BJ (cell line): ENCODE measurements around the gene DUSP16. TPM values are rescaled to one million over a fixed set of nuclear protein-coding genes. Genes with fewer than 3 reads are reported as not detected.

Source experiments
- CTCF ChIA-PET: fragments of 350-600 bp; formaldehyde crosslinking; extraction: SDS; loops from one replicate; lab custom pipeline; 2021; ENCODE audit warnings: antibody characterized with exemption, inconsistent platforms; lab: Yijun Ruan, JAX
- POLR2A ChIA-PET: fragments of 300-600 bp; sonication (Branson Sonifier 250); formaldehyde crosslinking; extraction: SDS; loops from one replicate; lab custom pipeline; 2021; ENCODE audit warnings: antibody characterized with exemption; lab: Charles Lee
- DNase-seq: peaks from one replicate; pipeline ENCODE4 v3.0.0-alpha.2; 2011; ENCODE audit warnings: low read depth
- H3K27me3 ChIP-seq: 2 replicates; pipeline ENCODE4 v1.6.0; 2011; ENCODE audit warnings: low read length; ENCODE audit not compliant: control insufficient read depth, insufficient read depth
- H3K36me3 ChIP-seq: 2 replicates; pipeline ENCODE4 v1.5.1; 2011; ENCODE audit warnings: low read length; ENCODE audit not compliant: control insufficient read depth, insufficient read depth
- H3K4me3 ChIP-seq: 2 replicates; pipeline ENCODE4 v1.5.1; 2011; ENCODE audit warnings: low read depth, mild to moderate bottlenecking, control low read depth, low read length
- polyA plus RNA-seq: library from polyadenylated mRNA; depleted of rRNA; stranded (reverse); fragments of >200 nt; gene quantifications from 2 replicates; pipeline ENCODE4 v1.2.3, GENCODE V29; 2011
- TF ChIP-seq, protein P1 (sequence below): IDR thresholded peaks from 2 replicates; pipeline ENCODE4 v1.5.1; 2011; ENCODE audit warnings: low read depth, mild to moderate bottlenecking, control low read depth, inconsistent platforms, low read length, moderate library complexity; ENCODE audit not compliant: insufficient read depth

DUSP16 gene
- polyA plus RNA-seq, 1 experiment: 5.5 TPM

DNA sequence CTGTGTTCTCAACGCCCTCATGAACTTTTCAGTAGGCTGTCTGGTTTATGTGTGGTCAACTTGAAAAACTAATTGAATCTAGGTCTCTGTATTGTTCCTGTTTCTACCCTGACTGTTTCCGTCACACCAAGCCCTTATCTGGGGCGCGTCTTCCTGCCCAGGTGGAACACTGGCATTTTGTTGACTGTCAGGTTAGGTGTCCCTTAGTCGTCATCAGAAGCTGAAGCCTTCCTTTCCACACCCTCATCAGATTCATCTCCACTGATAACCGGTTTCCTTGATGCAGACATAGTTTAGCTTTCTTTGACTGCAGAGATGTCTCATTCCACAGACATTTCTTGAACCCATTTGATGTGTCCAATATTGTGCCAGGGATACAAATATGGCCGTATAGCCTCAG, 96.5 kb downstream of the DUSP16 start:
- CTCF ChIA-PET: interaction anchor here (1.3 to 2.1 kb wide), 2 partner anchors 8 to 10 kb away, joined by 3 to 7 read pairs; no protein-coding TSS in a partner anchor
- no peak overlapping the region for H3K4me3 ChIP-seq
- TF ChIP-seq, protein P1, sequence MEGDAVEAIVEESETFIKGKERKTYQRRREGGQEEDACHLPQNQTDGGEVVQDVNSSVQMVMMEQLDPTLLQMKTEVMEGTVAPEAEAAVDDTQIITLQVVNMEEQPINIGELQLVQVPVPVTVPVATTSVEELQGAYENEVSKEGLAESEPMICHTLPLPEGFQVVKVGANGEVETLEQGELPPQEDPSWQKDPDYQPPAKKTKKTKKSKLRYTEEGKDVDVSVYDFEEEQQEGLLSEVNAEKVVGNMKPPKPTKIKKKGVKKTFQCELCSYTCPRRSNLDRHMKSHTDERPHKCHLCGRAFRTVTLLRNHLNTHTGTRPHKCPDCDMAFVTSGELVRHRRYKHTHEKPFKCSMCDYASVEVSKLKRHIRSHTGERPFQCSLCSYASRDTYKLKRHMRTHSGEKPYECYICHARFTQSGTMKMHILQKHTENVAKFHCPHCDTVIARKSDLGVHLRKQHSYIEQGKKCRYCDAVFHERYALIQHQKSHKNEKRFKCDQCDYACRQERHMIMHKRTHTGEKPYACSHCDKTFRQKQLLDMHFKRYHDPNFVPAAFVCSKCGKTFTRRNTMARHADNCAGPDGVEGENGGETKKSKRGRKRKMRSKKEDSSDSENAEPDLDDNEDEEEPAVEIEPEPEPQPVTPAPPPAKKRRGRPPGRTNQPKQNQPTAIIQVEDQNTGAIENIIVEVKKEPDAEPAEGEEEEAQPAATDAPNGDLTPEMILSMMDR: no peak
- 0 out of 2 replicates have a peak, but pooled peaks cover 4% of the 10 kb centered on the region for H3K36me3 ChIP-seq
- no peaks in the 10 kb centered on the region for H3K27me3 ChIP-seq
- no peak for DNase-seq
- POLR2A ChIA-PET: no interaction called here

- POLR2A ChIA-PET: no interaction called here
- Histone ChIP-seq H3K36me3 (0 out of 2 replicates have a peak, but pooled peaks cover 4% of the 10 kb centered on the region), H3K27me3 (no peaks in the 10 kb centered on the region), H3K4me3 (no peak overlapping the region)
- CTCF ChIA-PET: interaction anchor here (1.3 to 2.1 kb wide), 2 partner anchors 8 to 9 kb away, joined by 3 to 7 read pairs; no protein-coding TSS in a partner anchor
- TF ChIP-seq, protein P1: no peak
- DNase-seq: no peak
Observed at GRCh38 chr12:12465522-12465921, 97.1 kb downstream of the DUSP16 start.

DNA sequence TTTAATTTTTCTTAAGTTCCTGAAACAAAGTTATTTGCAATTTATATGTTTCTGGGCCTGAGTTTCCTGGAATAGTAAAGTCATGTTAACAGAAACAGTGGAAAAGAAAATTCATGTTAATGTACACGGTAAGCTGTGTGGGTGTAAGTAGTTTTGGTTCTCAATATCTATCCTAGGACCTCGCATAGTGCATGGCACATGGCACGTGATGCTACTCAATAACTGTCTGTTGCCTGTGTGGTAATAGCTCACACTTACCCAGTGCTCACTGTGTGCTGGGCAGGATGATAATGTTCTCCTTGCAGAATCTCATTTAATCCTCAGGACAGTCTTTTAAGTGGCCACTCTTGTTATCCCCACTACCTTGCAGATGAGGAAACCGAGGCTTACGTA, 100.7 kb downstream of the DUSP16 start:
- no peak for DNase-seq
- Histone ChIP-seq H3K4me3 (no peak overlapping the region), H3K36me3 (0 out of 2 replicates have a peak, but pooled peaks cover 2% of the 10 kb centered on the region), H3K27me3 (no peaks in the 10 kb centered on the region)
- CTCF ChIA-PET: no interaction called here
- POLR2A ChIA-PET: no interaction called here
- TF ChIP-seq, protein P1: no peak

DNA sequence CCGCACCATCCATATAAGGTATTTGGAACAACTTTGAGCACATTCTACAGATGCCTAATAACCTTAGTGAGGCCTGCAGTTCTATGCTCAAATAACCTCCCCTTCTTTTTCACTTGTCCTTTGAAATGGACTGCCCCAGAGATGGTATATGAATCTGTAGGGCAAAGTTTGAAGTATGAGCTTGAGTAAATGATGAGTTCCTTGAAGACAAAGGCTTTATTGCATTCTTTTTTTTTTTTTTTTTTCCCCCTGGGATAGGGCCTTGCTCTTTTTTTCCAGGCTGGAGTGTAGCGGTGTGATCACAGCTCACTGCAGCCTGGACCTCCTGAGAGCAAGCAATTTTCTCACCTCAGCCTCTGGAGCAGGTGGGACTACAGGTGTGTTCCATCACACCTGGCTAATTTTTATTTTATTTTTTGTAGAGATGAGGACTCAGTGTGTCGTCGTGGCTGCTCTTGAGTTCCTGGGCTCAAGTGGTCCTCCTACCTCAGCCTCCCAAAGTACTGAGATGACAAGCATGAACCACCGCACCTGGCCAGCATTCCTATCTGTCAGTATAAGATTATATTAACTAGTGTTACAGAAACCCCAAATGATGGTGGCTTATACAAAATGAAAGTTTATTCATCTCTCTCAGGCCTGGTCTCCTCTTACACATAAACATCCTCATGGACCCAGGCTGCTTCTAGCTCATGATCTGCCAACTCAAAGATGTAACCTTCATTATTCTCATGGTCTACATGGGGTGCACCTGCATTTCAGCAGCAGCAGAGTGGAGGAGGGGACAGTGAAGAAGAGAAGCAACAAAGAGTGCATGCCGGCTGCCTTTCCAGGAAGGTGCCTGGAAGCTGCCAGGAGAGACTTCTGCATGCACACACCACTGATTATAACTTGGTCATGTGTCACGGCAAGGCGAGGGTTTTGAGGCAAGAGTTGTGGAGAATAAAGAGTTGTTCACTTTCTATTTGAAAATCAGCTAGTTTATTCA, 101.4 kb downstream of the DUSP16 start:
- no peak overlapping the region for H3K4me3 ChIP-seq
- no peaks in the 10 kb centered on the region for H3K27me3 ChIP-seq
- CTCF ChIA-PET: no interaction called here
- no peak for DNase-seq
- 0 out of 2 replicates have a peak, but pooled peaks cover 1% of the 10 kb centered on the region for H3K36me3 ChIP-seq
- TF ChIP-seq, protein P1: no peak
- POLR2A ChIA-PET: no interaction called here

DNA sequence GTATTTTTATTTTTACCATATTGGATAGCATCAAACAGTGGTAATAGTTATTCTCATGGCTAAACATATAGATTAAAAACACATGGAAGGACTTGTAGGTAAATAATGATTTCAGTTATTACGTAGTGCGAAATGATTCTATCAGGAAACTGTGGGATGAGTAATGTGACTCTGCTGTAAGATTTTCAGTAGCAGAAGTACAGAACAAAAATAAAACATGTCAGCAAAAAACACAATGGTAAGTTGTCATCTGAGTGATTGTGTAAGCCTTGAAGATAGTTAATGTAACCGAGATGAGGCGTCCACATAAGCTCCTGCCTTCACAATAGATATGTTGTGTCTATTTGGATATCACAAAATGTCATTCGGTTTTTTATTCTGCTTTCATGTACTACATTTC, 106.0 kb downstream of the DUSP16 start:
- POLR2A ChIA-PET: no interaction called here

More for the DNA sequence above, 106.0 kb downstream of the DUSP16 start:
- no peaks in the 10 kb centered on the region for H3K36me3 ChIP-seq
- TF ChIP-seq, protein P1: no peak
- CTCF ChIA-PET: interaction anchor here (0.7 to 1.8 kb wide), 4 partner anchors 9 to 194 kb away, joined by 3 read pairs; no protein-coding TSS in a partner anchor
- no peaks in the 10 kb centered on the region for H3K27me3 ChIP-seq
- no peak overlapping the region for H3K4me3 ChIP-seq
- DNase-seq: no peak
